GM19438 (cell line): ENCODE results near the gene CTXN2.

Source experiments
- ATAC-seq: cut with Tn5 transposase; IDR thresholded peaks from one replicate; pipeline ENCODE4 v1.9.1; 2021; ENCODE audit warnings: low read depth; ENCODE audit not compliant: unreplicated experiment

CTXN2 gene

DNA sequence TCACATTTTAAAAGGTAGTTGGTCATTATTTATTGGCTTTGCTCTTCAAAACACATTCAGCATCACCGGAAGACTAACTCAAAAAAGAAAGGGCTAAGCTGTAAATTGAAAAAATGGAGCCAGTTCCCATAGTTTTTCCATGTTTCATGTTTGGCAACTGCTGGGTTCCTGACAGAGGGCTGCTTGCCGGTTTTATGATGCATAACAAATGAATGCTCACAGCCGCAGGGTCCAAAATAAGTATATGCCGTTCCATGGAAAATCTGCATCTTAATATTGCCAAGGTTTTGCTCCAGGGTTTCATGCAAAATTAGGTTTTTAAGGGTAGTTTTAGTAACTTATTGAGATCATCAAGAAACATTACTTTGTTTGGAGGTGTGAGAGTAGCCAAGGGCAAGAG lies 30.4 kb downstream of the CTXN2 start:
- ATAC-seq, result no peak

DNA sequence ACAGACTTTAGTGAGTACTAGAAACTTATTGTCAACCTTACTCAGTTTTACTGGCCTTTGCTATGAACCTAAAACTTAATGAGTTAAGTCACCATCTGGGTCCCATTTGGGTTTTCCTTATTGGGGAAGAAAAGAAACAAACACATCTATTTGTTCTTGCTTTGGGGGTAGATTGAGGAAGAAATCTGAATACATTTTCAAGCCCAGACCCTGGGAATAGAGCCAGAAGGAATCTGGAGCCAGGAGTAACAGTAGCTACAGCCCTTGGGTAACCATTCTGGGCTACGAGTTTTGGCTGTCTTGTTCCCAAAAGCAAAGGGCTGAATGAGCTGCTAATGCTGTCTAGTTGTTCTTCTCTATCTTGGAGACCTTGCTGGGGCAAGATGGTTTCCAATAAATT lies 31.2 kb downstream of the CTXN2 start:
- no peak for ATAC-seq

DNA sequence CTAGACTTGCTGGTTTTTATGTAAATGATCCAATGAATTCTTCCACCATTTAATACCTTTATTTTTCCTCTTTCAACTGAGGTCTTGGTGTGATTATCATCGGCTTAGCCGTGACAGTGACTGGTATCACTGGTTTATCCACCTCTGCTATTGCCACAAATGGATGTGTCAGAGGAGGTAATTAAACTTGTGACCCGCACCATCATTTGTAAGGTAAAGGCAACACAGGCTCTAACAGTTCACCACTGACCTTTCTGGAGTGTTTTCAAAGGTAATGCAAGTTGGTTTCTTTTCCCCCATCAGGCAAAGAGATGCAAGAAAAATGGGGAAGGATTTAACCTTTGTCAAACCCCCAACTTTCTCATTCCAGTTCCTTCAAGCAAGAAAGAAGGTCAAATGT lies 34.3 kb downstream of the CTXN2 start:
- no peak for ATAC-seq

GRCh38 chr15:48230498-48230897 lies 39.0 kb downstream of the CTXN2 start:
- ATAC-seq, result no peak

GRCh38 chr15:48233246-48233645 lies 41.8 kb downstream of the CTXN2 start:
- no peak for ATAC-seq

GRCh38 chr15:48239334-48239733 lies 47.9 kb downstream of the CTXN2 start:
- no peak for ATAC-seq

DNA sequence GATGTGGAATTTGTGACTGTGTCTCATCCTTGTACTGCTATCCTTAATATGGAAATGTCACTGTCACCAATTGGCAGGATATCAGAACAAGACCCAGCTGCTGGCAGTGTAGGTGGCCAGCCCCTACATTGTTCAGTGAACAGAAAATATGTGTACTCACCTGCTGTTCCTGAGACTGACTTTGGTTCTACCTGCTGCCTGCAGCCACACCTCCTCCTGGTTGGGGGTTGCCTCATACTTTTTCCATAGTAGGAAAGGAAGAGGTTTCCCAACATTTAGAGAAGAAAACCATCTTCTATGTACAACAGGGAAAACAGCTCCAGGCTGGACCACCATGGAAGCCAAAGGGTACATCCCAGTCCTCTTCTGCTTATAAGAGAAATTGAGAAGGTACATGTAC lies 50.5 kb downstream of the CTXN2 start:
- ATAC-seq, result no peak

- no peak for ATAC-seq
Observed at GRCh38 chr15:48242535-48242934, 51.1 kb downstream of the CTXN2 start.

DNA sequence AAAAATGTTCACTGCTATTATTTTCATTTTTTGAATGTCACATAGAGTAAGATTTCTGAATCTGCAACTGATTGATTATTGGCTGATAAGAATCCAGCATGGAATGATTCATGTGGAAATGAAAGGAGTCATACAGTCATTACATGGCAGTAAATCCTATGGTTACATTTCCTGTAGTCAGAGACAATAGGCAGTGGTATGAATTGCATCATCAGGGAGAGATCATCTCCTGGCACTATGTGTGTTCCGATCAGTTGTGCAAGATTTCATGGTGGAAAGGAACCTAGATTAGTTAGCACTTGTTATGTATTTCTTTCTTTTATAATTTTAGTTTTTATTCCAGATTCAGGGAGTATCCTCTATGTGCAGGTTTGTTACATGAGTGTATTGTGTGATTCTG lies 53.5 kb downstream of the CTXN2 start:
- ATAC-seq, result no peak

GRCh38 chr15:48248414-48248813 lies 56.9 kb downstream of the CTXN2 start:
- no peak for ATAC-seq

- peak; percentile 66 for ATAC-seq
Observed at GRCh38 chr15:48250640-48251076, 59.2 kb downstream of the CTXN2 start.

DNA sequence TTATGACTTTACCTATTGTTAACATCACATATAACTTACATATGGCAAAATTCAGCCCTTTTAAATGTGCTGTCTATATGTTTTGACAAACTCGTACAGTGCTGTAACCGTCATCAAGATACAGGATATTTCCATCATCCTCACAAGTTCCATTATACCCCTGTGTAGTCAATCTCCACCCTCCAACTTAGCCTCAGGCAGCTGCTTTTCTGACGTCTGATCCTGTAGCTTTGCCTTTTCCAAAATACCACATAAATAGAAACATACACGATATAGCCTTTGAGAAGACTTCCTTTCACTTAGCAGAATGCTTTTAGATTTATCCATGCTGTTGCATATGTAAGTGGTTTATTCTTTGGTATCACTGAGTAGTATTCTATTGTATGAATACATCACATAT lies 61.7 kb downstream of the CTXN2 start:
- no peak for ATAC-seq
